HG03135 (cell line): ENCODE data around the gene NCKAP5.

Source experiments
- ATAC-seq: cut with Tn5 transposase; IDR thresholded peaks from one replicate; pipeline ENCODE4 v1.9.1; 2021; ENCODE audit warnings: mild to moderate bottlenecking, moderate library complexity; ENCODE audit not compliant: unreplicated experiment

Gene NCKAP5

DNA sequence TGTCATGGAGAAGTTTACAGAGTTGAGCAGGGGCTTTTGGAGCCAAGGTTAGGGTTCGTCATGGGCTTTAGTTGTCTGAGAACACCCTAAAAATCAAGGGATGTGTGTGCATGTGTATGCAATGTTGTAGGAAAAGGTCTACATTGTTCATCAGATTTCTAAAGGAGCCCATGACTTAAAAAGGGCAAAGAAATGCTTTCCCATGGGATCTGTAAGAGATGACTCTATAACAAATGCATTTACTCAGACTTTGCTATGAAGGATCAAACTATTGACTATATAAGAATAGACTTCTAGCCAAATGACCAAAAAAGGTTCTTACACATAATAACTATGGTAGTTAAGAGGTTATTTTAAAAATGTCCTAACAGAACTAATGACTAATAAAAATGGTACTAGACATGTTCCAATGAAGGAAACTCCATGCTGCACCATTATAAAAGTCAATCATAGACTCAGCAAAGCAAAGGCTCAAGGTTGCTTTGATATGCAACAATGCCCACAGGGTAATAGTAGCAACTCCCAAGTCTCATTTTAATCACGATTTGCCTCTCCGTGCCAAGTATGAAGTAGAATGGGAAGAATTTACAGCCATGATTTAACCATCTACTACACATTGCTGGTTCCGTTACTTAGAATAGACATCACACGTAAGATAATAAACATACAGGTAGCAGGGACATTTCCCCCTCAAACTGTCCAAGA is 158.5 kb downstream of the NCKAP5 start:
- ATAC-seq: no peak

DNA sequence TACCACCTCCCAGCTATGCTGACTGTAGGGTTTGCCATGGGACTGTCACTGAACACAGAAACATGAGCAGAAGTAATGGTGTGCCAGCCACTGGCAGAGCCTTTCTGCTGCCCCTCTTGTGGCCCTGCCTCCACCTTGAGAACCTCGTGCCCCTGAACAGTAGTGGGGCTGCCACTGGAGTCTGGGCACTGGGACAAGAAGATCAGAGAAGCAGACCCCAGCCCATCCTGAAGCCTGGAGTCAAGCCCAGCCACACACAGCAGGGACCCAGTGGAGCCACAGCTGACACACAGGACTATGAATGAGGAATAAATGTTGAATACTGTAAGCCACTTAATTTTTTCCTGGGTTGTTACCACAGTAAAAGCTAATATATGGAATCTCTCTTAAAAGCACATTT is 159.6 kb downstream of the NCKAP5 start:
- no peak for ATAC-seq

DNA sequence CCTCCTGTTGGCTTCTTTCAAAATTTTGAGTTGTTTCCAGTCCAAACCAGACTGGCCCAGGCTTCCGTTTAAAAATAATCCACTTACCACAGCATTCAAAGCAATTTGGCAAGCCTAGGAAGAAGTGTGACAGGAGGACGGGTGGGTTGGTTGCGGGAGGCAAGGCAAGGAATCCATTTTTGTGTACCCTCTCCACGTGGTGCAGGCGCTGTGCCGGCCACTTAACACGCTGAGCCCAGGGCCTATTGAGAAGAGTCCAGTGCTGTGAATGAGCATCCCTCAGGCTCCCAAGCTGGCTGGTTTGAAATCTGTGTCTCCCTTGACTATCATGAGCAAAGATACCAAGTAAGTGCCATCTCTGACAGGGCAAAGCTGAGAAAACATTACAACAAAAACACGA is 160.9 kb downstream of the NCKAP5 start:
- ATAC-seq: no peak

DNA sequence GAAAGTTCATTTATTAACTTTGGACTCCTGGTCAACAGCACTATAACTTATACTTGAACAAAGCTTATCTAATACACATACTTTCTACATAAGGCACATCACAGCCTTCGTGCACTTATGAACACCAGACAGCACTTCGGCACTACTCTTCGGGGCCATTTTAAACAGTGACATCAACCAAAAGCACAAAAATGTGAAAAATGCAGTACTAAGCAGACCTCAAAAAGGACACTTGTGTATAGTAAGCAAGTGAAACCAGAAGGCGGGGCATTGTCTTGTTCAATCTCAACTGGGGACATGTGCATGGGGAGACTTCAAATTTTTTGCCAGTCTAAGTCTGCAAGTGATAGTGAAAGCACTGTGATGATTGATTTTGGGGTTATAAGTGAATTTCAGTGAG is 163.0 kb downstream of the NCKAP5 start:
- ATAC-seq: no peak

DNA sequence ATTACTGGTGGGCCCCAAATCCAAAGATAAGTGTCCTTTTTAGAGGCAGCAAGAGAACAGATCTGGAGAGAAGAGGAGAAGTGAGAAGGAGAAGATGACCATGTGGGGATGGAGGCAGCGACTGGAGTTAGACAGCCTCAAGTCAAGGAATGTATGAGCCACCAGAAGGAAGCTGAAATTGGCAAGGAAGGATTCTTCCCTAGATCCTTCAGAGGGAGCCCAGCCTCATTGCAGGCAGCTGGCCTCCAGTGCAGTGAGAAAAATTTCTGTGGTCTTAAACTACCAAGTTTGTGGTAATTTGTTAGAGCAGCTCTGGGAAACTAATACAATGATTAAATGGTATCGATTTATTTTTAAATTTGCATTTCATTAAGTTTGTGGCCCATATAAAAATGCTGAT is 167.9 kb downstream of the NCKAP5 start:
- ATAC-seq: no peak

DNA sequence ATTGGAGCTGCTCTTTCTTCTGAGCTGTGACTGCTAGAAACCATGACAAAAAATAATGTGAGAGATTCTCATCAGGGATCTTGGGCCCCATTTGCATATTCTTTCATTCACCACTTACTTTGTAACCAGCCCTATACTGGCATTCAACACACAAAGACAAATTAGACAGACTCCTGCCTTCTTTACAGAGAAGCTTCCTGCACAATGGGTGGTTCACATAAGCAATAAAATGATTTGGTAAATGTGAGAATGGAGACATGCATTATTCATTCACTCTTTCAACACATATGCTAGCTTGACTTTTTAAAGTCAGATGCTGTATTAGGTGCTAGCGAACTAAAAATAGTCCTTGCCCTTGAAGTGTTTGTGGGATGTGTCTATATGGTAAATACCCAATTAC is 174.4 kb downstream of the NCKAP5 start:
- no peak for ATAC-seq

DNA sequence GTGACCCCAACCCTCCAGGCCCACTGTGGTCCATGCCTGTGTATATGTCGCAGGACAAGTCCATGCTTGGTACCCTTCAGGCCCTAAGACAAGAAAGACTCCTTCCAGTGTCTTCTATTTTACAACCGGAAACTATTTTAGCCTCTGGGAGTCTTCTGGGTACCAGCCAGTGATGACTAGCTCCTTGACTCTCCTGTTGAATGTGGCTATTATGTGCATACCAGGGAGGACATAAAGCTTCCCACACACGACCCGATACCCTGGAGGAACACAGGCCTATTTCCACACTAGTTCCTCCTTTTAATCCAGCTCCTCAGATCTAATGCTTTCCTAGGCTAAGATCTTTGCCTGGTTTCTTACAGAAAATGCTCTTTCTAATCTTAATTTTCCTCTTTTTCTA is 178.1 kb downstream of the NCKAP5 start:
- no peak for ATAC-seq

DNA sequence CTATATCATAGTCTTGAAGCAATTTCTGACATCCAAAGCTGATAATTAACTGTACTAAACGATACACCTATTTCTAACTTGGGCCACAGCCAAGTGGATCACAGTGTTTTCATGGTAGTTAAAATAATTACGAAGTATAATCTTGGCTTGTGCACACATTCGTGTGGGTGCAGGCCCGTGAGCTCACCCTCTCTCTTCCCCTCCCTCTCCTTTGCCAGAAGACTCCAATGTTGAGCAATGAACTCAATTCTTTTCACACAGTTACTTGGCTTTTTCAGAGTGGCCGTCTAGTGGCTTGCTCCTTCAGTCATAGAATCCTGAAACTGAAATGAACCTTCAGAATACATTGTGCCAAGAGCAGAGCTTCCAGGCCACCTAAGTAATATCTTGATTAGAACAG is 178.7 kb downstream of the NCKAP5 start:
- no peak for ATAC-seq

DNA sequence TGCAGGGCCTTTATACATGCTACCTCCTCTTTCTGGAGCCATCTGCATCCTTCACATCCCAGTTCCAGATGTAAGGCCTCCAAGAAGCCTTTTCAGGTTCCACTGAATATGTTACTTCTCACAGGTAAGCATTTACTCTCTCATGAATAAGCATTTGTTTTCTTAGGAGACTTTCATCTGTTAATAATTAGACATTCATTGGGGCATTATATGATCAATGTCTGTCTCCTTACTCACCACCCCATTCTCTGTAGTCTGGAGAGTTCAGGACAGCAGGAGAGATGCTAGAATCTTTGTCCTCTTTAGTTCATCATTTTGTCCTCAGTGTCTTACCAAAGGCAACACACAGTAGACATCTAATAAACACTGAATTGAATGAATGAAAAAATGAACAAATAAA is 185.7 kb downstream of the NCKAP5 start:
- ATAC-seq: no peak

DNA sequence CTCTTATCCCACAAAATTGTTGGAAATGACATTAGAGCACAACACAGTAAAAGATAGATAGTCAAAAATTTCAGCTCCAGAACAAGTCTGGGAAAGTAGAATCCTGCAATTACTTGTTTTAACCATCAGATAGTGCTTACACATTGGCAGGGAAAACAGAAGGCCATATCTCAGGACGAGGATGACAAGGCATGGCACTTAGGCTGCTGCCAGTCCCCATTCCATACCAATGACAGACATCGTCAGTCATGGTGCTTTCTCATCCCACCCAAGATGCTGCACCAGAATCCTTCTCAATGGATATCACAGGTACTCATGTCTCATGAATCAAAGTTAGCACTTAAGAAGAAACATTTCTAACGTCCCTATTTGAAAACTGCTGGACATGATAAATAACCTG is 187.3 kb downstream of the NCKAP5 start:
- no peak for ATAC-seq

DNA sequence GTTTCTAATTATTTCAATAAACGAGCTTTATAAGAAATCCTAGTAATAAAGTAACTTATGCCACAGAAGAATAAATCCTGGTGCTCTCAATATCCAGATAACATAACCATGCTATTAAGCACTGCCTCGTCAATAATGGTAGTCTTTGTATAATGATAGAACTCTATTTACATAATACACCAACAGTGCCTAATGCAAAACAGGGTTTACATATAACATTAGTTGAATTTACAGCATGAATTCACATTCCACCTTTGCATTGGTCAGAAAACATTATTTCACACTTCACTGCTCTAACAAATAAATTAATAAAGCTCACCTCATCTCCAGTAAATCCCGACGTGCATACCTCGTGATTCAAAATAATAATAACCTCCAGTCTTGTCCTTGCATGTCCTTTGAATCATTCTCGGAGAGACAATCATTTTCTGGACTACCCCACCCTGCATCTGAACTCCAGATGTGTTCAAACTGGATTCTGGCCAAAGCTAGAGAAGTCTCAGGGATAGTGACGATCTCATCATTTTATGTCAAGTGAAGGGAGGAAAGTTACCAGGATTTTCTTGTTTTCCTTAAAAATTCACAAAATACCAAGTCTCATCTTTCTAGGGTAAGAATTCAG is 189.2 kb downstream of the NCKAP5 start:
- ATAC-seq: no peak

DNA sequence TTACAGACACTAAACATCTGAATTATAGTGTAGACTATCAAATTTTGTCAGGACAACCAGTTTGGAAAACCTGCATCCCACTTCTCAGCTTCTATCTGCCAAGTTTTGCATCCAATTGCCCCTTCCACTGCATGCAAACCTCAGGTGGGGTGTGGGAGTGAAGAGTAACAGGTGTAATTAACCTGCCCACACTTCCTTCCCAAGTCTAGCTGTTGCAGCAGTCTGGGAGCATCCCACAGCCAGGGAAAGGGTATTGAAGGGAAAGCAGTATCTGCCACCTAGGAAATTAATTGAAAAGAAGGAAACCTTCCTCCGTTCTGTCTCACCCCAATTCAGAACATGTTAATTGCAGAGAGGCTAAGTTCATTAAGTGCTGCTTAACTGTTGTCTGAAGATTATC is 189.9 kb downstream of the NCKAP5 start:
- ATAC-seq: no peak

DNA sequence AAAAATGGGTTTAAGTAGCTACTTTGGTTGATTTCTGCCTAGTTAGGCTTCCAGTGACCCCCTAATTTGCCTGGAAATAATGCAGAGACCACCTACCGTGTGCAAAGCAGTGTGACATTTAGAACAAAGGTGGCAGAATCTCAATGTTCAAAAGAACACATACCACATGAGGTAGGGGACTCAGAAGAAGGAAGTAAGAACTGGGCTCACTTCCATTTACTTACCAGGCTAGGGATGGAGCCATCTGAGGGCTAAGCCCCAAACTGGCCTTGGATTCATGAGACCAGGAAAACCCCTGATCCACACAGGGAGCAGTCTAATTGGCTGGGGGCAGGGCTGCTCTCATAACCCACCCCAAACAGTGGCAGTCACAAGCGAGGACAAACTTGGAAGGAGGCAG is 190.7 kb downstream of the NCKAP5 start:
- no peak for ATAC-seq

DNA sequence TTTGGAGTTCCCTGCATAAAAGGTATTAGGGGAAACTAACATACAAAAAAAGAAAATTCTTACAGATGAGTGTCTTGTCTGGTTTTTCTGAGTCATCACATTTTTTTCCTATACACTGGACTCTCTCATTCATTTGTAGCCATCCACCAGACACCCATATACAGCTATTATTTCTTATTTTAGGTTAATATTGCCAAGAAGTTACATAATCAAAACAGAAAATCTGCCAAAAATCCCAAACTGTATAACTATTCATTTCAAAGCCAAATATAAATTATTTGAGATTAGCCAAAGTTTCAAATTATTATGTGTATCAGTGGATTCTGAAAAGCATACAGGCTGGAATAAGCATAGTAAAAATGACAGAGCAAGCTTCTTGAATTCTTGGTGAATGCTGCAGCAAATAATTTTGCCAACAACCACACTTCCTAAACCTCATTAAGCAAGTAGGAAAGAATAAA is 191.2 kb downstream of the NCKAP5 start:
- ATAC-seq: no peak

DNA sequence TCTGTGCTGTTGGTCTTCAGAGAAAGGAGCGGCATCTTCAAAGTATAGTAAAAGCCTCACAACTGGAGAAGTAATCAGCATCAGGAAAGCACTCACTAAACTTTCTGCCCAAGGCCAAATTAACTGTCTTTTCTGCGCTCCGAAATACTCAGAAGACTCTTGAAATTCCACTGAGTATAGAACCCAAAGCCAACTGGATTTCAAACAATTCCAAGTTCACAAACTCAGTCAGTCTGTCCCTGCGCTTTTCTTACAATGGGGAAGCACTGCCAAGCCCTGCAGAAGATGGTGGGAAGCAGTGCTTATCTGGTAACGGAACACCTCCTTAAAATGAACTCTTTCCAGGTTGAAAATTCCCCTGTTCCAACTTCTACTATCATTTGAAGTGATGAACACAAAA is 193.5 kb downstream of the NCKAP5 start:
- no peak for ATAC-seq

DNA sequence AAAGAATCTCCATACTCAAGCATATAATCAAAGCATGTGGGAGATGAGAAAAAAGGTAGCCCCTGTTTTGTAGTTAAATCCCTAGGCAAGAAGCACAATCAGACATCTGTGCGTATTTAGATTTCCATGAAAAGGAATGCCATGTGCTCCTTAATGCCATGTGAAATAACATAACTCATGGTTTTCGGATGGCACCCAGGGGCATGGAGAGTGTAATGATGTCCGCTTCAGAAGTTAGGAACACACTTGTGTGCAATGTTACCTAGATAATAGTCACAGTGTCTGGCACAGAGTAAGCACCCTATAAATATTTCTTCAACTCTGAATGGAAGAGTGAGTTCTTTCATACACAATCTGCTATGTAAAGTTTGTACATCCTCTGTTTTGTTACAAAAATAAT is 197.0 kb downstream of the NCKAP5 start:
- no peak for ATAC-seq

DNA sequence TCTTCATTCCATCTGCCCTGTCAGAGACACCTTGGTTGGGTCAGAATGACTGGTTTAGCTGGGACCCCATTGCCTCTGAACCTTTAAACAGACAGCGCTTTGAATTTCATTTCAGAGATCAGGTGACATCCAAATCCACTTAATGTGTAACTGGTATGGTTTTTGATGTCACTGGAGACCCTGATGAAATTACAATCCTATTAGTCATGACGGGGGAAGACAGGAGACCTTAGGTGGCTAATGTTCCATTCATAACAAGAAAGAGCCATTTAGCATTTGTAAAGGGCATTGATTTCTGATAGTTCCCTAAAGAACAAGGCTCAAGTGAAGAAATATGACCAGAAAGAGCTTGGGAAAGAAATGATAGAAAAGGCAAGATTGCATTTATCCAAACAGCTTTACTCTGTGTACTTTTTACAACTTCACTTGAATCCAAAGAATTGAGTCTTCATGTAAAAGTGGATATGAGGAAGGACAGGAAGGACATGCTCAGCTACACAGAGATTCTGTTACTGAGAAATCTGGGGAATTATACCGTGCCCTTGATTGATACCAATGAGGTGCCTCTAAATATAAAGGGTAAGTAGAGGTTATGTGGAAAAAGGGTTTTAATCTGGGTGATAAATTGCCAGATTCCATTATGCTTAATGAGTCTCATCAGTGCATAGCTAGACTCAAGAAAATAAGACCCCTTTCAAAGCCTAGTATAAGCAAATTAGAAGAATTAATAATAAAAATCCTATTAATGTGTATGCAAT is 198.2 kb downstream of the NCKAP5 start:
- no peak for ATAC-seq

DNA sequence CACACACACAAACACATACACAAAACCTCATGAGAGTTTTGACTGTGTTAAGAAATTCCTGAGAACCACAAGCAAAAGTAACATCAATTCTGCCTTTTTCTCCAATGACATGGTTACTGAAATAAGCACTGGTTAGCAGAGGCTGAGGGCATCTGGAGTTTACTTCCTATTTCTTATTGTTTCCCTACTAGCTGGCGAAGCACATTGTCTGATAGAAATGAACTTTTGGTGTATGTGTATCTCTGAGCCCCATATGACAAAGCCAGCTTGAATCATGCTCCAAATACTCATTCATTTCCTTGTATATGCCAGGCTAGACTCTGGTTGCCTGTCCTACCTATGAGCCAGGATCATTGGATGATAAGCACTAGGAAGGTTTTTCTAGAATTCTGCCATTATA is 203.1 kb downstream of the NCKAP5 start:
- no peak for ATAC-seq

DNA sequence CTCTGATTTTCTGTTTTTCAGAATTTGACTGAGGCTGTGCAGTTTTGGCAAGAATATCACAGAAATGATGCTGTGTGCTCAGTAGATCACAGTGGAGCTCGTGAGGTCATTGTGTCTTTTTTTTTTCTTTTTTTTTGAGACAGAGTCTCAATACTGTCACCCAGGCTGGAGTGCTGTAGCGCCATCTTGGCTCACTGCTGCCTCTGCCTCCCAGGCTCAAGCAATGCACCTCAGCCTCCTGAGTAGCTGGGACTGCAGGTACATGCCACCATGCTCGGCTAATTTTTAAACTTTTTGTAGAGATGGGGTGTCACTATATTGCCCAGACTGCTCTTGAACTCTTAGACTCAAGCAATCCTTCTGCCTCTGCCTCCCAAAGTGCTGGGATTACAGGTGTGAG is 203.6 kb downstream of the NCKAP5 start:
- no peak for ATAC-seq

DNA sequence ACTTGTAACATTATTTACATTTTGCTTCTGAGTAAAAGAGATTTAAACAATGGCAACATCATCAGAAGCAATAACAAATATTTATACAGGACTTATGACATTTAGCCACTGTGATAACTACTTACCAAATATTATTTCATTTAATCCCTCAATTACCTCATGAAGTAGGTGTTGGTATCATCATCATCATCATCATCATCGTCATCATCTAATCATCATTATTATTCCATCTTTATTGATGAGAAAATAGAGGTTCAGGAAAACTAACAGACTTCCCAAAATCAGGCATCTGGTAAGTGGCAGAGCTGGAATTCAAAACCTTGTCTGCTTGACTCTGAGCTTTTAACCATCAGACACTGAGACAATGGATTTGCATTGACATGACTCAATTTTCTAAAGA is 204.4 kb downstream of the NCKAP5 start:
- ATAC-seq: no peak

DNA sequence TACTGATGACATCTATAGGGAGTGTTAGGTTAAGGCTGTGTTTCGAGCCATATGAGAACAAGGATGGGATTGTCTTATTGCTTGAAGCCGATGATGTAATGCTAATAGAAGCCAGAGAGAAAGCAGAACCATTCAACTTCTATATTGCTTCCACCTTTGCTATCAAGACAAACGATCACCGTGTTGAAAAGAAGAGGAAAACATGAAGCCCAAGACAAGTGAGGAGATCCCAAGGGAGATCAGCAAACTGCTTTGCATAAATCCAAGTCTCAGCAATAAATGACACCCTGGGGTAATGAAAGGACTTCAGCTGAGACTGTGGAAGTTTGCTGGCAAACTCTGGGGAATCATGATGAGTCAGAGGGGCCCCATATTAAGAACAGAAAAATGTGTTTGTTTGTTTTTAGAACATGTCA is 206.2 kb downstream of the NCKAP5 start:
- no peak for ATAC-seq

DNA sequence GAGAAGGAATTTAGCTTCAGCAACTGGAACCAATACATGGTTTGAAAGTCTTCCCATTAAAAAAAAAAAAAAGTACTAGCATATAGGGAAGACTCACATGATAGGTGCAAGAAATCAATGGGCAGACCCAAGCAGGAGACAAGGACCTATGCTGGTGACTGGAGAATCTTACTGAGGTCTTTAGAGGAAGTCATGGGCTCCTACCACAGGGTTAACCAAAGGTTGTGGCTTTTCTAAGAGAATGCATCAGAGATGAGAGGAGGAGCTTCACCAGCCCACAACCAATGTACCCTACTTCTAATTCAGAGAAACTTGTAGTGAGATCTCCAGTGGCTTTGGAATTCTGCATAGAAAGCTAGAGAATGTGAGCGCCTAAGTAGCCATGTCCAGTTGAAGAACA is 207.4 kb downstream of the NCKAP5 start:
- ATAC-seq: peak; percentile 79
